DMS53 treated with DMSO at 0.1 percent for 48 hours (cell line): ENCODE data around the gene APBA1.
A peak's percentile ranks its signal among the peaks of the same experiment; 100 is the strongest.
"Not testable (repeated sequence)": the region's sequence is repeated elsewhere in the genome, so short reads cannot be mapped to it uniquely, and the experiment has no call there.

Experiments
- DNase-seq: peaks from one replicate; lab custom pipeline; 2025; ENCODE audit not compliant: unreplicated experiment; lab: John Stamatoyannopoulos, UW

Gene APBA1

DNA sequence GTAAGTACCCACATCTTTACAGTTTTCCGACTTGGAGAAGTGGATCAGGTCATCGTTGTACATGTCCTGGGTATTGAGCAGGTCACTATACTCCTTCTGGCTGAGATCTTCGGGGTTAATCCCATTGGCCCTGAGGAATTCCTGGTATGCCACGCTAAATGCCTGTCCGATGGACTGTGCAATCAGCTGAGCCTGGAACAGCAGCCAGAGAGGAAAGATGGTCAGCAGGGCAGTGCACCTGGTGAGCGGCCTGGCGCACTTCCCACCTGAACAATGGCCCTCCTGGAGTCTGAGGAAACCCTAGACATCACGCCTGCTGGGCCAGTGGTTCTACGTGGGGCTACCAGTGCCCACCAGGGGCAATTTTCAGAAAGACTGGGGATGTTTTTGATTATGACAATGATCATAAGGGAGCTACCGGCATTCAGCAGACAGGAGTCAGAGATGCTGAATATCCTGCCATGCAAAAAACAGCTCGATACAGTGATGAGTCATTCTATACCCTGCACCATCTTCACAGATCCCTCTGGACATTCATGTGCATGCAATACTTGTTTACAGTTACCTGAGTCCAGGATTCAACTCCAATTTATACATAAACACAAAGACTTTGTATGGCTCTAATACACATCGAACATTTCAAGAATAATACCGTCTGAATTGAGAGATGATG is 219.9 kb downstream of the APBA1 start:
- DNase-seq, result no peak

DNA sequence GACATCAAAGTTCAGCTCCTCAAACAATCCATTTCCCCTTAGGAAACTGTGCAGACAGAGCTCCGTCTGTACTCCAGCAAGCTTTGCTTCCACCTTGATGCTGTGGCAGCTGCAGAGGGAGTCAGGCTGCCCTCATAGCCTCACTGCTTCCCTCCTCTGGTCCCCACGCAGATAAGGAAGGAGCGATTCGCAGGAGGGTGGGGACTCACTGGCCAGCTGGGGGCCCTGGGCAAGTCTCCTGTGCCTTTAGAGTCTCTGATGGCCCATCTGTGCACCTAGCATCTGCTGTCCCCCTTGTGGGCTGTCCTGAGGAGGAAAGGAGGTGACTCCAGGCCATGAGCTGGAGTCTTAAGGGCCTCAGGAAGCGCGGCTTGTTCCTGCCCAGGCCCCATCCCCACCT is 225.7 kb downstream of the APBA1 start:
- DNase-seq, result no peak

DNA sequence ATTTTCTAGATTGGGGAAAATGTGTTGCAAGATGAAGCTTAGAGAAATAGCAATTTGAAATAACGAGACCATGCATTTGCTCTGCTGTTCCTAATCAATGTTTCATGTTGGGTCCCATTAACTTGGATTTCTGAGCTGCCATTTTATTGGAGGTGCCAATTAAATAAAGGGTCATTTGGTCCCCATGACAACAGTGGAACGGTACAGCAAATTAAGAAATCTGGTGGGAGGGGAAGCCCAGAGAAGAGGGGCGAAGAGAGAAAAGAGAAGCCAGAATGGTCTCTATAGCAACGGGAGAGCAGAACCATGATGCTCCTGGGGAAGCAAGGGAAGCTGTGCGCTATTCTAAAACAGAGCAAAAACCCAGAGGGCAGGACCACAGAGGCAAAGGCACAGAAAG is 226.9 kb downstream of the APBA1 start:
- no peak for DNase-seq

DNA sequence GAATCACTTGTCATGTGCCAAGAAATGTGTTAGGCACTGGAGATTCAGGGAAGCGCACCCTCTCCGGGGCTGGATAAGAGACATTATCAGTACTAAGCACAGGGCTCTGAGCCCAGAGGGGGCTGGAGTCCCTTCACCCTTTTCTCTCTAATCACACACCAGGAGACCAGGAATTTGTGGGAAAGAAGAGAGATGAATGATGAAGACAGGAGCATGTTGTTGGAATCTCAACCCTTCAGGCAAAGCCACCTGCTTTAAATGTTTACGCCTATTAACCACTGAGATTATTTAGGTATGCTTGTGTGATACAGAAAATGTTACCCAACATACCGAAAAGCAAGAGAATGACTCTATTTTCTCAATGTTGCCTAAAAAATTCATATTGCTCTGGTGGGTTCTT is 227.4 kb downstream of the APBA1 start:
- no peak for DNase-seq

DNA sequence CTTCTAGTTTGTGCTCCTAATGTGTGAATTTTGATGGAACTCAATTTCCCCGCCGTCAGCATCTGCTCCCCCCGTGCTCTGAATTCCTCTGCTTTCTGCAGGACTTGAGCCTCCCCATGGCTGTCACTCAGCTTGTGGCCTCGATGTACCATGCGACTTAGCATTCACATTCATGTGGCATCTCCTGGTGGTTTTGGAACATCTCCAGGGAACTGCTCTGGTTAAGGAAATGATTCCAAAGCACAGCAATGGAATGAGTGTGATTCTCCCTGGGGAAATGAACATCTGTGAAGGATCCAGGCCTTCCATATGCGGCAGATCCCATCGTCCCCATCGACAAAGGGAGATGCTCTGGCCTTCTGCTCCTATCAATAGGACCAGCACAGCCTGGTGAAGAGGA is 228.2 kb downstream of the APBA1 start:
- DNase-seq, result no peak

DNA sequence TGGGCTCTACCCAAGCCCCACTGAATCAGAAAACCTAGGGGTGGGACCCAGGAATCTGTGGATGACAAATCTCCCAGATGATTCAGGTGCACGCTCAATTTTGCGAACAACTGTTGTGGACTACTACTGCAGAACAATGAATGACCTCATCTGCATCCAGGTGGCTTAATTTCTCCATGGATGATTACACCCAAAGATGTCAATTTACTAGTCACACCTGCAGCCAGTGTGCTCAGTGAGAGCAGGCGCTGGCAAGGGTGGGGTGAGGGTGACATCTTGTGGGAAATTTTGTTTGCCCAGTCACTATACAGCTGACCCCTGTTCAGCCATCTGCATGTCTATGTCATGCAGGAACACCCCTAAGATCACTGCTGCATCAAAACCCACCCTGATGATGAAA is 229.0 kb downstream of the APBA1 start:
- peak; percentile 65 for DNase-seq

DNA sequence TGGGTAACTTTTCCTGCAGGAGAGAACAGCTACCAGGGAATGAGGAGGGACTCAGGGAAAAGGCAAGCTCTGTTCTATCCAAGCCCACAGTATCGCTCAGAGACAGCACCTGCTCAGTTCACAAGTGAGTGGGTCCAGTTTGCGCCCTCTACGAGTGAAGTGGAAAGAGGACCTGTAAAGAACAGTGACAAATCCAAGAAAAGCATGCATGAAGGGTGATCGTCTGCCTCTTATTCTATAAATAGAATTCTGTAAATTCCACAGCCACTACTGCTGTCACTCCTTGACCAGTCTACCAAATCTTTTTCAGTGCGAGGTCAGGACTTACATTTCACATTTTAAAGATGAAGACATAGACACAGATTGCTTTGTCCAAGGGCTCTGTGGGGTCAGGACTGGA is 229.7 kb downstream of the APBA1 start:
- no peak for DNase-seq

DNA sequence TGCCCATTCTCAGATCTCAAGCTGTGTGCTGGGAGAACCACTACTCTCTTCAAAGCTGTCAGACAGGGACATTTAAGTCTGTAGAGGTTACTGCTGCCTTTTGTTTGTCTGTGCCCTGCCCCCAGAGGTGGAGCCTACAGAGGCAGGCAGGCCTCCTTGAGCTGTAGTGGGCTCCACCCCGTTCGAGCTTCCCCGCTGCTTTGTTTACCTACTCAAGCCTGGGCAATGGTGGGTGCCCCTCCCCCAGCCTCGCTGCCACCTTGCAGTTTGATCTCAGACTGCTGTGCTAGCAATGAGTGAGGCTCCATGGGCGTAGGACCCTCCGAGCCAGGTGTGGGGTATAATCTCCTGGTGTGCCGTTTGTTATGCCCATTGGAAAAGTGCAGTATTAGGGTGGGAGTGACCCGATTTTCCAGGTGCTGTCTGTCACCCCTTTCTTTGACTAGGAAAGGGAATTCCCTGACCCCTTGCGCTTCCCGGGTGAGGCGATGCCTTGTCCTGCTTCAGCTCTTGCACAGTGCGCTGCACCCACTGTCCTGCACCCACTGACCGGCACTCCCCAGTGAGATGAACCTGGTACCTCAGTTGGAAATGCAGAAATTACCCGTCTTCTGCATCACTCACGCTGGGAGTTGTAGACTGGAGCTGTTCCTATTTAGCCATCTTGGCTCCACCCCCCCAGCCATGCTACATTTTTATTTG is 231.8 kb downstream of the APBA1 start:
- not testable (repeated sequence) for DNase-seq

DNA sequence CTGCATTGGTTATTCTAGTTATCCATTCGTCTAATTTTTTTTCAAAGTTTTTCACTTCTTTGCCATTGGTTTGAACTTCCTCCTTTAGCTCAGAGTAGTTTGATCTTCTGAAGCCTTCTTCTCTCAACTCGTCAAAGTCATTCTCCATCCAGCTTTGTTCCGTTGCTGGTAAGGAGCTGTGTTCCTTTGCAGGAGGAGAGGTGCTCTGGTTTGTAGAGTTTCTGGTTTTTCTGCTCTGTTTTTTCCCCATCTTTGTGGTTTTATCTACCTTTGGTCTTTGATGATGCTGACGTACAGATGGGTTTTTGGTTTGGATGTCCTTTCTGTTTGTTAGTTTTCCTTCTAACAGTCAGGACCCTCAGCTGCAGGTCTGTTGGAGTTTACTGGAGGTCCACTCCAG is 232.5 kb downstream of the APBA1 start:
- DNase-seq, result not testable (repeated sequence)

DNA sequence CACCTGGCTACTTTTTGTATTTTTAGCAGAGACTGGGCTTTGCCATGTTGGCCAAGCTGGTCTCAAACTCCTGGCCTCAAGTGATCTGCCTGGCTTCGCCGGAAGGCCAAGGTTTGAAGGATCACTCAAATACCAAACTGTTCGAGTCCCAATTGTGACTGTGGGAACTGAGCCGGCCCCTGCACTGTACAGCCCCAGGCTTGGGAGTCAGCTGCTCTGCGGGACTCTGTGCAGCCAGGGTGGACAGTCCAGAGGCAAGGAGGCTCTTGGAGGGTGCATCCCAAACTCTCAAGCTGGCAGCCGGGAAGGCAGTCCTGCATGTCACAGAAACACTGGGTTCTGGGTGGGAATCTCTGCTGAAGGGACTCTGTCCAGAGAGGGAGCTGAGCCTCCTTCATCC is 238.2 kb downstream of the APBA1 start:
- no peak for DNase-seq

DNA sequence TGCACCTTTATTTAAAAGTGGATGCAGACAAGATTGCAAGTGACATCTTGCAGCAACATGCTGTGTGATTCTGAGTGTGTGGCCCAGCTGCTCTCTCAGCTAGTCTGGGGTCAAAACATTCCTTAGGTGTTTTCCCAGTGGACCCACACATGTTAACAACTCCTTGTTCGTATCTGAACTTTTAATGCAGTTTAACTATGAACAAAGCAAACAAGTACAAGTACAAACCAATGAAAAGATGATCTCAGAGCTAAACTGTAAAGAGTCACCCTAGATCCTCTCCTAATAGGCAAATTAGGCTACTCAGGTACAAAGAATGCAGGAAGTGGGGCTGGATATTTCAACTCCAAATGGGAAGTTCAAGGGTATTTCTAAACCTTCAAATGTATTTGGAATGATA is 238.8 kb downstream of the APBA1 start:
- no peak for DNase-seq

DNA sequence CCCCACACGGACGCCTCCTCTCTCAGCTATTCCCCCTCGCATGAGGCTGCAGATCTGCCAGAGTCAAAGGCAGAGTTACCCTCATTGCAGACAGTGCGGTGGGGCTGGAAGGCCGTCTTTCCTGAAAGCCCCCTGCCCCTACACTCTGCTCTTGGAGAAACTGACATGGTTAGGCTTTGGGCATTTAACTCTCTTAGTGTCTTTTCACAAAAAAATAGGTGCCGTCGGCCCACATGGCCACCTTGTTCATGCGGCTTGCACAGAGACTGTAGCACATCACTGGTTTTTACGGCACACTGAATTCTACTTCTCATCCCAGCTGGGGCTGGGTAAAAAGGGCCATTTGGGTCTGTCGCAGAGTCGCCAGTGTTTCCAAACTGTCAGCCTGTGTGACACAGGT is 239.5 kb downstream of the APBA1 start:
- DNase-seq, result no peak

DNA sequence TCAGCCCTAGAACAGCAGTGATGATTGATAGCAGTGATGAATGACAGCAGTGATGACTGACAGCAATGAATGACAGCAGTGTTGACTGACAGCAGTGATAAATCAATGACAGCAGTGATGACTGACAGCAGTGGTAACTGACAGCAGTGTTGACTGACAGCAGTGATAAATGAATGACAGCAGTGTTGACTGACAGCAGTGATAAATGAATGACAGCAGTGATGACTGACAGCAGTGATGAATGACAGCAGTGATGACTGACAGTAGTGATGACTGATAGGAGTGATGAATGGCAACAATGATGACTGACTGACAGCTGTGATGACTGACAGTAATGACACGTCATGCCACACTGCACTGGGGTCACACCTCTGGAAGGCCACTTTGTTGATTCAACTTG is 240.4 kb downstream of the APBA1 start:
- no peak for DNase-seq

DNA sequence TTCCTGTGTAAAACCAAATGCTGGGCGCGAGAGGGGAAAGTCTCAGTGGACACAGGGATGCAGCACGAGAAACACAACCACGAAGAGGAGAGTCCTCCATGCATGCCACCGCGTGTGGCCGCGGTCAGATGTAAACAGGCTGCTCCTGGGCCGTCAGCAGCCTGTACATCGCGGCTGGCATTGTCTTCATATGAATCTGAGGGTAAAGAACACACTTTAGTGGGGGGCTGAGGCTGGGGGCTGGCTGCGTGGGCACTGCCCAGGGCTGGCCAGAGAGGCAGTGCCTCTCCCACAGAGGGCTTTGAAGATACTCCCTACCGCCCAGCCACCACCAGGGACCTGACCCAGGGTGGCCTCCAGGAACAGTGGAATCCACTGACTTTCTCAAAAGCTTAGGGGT is 241.0 kb downstream of the APBA1 start:
- DNase-seq, result no peak

DNA sequence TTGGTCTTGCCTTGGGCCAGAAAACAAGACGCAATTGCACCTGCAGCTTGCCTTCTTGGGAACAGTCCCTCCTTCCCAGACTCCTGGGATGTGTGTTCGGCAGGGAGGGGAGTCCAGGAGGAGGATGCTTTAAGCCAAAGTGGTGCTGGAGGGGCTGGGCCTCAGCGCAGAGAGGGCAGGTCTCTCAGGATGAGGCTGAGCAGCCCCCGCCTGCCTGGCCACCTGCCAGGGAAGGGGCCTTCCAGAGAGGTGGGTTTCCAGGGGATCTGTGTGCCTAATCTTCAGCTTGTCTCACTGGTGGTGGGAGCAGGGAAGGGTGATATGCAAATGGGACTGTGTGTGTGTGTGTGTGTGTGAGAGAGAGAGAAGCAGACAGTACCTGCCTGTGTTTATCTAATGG is 242.0 kb downstream of the APBA1 start:
- DNase-seq, result no peak

DNA sequence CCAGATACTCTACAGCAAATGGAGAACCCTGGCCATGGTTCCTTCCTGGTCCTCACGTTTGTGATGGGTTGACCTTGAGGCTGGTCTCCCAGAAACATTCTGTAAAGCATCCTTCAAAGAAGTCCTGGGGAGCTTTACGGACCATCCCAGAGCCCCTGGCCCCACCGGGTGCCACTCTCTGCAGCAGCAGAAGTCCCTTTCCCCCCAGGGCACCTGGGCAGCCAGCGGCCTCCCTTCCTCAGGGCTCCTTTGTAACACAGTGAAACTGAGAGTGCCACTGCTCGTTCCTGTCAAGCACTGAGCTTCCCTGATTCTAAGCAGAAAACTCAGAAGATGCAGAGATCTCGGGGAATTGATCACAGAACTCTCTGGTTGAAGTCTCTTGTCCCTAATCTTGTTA is 242.9 kb downstream of the APBA1 start:
- DNase-seq, result no peak

DNA sequence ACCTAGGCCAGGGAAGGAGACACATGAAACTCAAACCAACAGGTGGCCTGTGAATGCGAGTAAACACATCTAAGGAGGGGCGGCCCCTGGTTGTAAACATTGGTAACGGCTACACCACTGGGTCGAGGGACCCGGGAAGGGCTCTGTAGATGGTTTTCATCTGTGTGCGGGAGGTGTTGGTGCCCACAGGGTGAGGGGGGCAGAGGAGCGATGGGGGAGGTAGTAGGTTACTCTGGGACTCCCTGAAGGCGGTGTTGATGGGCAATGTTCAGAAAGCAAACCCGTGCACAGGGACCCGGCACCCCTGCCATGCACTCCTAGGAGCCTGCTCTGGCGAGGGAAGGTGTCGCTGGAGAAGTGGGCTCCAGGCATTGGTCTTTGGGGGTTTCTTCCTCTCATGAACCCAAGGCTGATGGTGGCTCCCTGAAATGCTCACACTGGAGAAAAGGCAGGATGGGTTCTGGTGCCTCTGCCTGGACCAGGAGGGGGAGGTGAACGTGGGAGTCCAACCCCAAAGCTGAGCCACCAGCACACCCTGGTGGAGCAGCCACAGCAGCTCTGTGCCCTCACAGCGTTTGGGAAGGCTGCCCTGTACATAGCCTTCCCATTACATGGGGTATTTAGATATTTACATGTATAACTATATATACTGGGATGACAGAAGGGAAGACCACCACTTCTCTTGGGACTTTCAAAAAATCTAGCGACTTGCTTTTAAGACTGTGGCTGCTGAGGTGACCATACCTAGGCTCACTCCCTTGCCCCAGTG is 244.0 kb downstream of the APBA1 start:
- DNase-seq, result no peak

DNA sequence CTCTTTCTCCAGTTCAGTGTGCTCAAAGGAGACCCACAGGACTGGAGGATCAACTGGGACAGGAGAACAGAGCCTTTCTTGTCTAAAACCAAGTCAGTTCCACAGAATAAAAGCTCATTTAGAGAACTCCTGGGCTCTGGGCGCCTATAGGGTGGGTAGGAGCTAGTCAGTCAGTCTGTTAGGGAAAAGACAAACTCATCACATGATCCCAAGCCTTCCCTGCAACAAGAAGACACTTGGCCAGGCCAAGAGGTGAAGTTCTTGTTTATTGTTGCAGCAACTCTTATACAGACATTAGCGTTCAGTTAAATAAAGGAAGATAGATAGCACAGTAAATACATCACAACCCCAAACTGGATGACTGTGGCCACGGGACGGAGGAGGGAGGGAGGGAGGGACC is 244.9 kb downstream of the APBA1 start:
- no peak for DNase-seq

DNA sequence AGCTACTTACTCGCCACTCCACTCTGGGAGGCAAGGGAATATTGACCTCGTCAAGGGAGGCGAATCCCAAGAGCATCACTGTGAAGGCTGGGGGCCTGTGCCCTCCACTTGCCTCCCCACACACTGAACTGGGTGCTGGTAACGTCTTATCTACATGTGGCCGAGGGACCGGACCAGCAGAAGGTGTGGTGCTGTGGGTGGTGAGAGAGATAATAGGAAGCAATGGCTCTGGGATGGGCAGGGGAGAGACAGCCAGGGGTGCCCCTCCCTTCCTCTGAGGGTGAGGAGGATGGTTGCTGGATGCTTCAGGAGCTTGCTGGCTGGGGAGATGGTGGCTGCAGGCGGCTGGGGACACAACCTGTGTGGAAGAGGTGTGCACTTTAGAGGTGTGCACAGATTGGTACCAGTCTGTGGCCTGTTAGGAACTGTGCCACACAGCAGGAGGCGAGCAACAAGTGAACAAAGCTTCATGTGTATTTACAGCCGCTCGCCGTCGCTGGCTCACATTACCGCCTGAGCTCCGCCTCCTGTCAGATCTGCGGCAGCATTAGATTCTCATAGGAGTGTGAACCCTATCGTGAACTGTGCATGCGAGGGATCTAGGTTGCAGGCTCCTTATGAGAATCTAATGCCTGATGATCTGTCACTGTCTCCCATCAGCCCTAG is 246.9 kb downstream of the APBA1 start:
- no peak for DNase-seq

DNA sequence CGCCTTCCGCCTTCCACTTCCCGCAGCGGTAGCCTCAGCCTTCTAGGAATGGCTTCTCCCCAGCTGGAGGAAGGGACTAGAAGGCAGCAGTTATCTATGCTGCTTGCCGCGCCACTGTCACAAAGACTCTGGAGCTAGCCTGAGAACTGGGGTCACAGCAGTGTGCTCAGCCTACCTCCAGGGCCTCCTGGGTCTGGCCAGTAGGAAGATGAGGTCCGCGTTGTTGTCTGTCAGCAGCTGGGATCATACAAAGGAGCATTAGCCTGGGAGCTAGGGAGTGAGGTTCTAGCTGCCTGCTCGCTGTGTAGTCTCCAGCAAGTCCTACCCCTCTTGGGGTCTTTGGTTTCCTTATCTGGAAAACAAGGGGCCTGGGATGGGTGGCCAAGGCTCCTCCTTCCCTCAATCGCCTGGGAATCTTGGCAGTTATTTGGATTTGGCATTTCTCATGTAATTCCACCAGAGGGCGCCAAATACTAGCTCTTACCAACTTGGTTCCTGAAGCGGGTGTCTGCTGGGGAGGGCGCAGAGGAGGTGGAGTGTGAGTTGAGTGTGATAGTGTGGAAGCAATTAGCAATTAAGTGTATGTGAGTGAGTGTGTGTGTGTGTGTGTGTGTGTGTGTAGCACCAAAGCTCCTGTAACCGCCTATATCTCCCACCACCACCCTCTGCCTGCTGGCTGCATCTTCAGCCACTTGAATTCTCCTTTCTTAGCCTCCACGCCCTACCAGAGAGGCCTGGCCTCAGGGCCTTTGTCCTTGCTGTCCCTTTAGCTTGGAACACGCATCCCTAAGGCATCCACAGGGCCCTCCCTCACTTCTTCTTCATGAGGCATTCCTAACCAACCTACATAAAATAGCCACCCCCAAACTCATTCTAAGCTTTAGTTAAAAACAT is 250.0 kb downstream of the APBA1 start:
- DNase-seq, result peak; percentile 40
